ENCODE results near the gene ZNF200.

DNA sequence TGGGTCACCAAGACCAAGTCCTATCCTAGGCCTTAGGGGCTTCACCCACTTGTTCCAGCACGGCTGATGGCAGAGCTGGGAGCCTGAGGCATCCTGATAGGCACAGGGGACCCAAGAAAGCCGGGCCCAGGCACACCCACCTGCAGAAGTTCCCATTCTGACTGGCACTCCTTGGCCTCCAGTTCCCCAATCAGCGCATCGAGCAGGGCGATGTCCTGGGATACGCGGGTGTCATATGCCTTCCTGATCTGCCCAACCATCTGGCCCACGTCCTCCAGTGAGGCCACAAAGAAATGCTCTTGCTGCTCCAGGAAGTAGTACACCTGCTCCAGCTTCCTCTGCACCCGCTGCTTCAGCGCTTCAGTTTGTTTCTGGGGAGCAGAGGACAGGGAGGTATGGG lies 11.9 kb upstream of the ZNF200 start:
- TF ChIP-seq, protein P1, sequence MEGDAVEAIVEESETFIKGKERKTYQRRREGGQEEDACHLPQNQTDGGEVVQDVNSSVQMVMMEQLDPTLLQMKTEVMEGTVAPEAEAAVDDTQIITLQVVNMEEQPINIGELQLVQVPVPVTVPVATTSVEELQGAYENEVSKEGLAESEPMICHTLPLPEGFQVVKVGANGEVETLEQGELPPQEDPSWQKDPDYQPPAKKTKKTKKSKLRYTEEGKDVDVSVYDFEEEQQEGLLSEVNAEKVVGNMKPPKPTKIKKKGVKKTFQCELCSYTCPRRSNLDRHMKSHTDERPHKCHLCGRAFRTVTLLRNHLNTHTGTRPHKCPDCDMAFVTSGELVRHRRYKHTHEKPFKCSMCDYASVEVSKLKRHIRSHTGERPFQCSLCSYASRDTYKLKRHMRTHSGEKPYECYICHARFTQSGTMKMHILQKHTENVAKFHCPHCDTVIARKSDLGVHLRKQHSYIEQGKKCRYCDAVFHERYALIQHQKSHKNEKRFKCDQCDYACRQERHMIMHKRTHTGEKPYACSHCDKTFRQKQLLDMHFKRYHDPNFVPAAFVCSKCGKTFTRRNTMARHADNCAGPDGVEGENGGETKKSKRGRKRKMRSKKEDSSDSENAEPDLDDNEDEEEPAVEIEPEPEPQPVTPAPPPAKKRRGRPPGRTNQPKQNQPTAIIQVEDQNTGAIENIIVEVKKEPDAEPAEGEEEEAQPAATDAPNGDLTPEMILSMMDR (conservative IDR thresholded peaks at IDR 0.05 in 1 of 2, IDR thresholded peaks at IDR 0.05 in 1 of 2; ENCODE audit: low read depth in 1 of 2, low read length in 2 of 2), result no peak
- TF ChIP-seq EZH2 (IDR thresholded peaks at IDR 0.05; ENCODE audit: low read length, missing control alignments), result no peak
